Neural cell (in vitro differentiated cells): ENCODE results near the gene SCARB1.

Source experiments
- CTCF ChIP-seq: fragments of 450-650 bp; IDR thresholded peaks from 2 replicates; pipeline ENCODE4 v1.5.1; 2014; ENCODE audit warnings: antibody characterized with exemption, mild to moderate bottlenecking, moderate library complexity; ENCODE audit not compliant: poor library complexity, severe bottlenecking
- REST ChIP-seq: IDR thresholded peaks from 2 replicates; pipeline ENCODE4 v1.6.1; 2012; ENCODE audit warnings: borderline replicate concordance

GRCh38 chr12:124769163-124769530, 94.5 kb downstream of the SCARB1 start:
- TF ChIP-seq CTCF, result no peak
- no peak for TF ChIP-seq REST
